BLaER1 treated with 17β-estradiol and CSF1 and Interleukin-3, amounts not matched to agents 10 nM and 100 nM (cell line): ENCODE data around the gene TUBB4A.
A peak's percentile ranks its signal among the peaks of the same experiment; 100 is the strongest.
"Not testable (repeated sequence)": the region's sequence is repeated elsewhere in the genome, so short reads cannot be mapped to it uniquely, and the experiment has no call there.

Experiments used
- H3K27ac ChIP-seq, 11 experiments: shearing (Covaris generic); formaldehyde crosslinking; 2 replicates each; pipeline ENCODE4 v1.8.1; 2022
- H3K27me3 ChIP-seq, 11 experiments: shearing (Covaris generic); formaldehyde crosslinking; 2 replicates each; pipeline ENCODE4 v1.8.1; 2022
- H3K36me3 ChIP-seq, 11 experiments: shearing (Covaris generic); formaldehyde crosslinking; 2 replicates each; pipeline ENCODE4 v1.8.1; 2022
- H3K4me1 ChIP-seq, 10 experiments: shearing (Covaris generic); formaldehyde crosslinking; 2 replicates each; pipeline ENCODE4 v1.8.1; 2022
- H3K4me2 ChIP-seq, 11 experiments: shearing (Covaris generic); formaldehyde crosslinking; 2 replicates each; pipeline ENCODE4 v1.8.1; 2022
- H3K4me3 ChIP-seq, 10 experiments: shearing (Covaris generic); formaldehyde crosslinking; 2 replicates each; pipeline ENCODE4 v1.8.1; 2022
- H3K9ac ChIP-seq, 11 experiments: shearing (Covaris generic); formaldehyde crosslinking; 2 replicates each; pipeline ENCODE4 v1.8.1; 2022
- H3K9me3 ChIP-seq, 11 experiments: shearing (Covaris generic); formaldehyde crosslinking; replicated peaks in 1 of 11; 2 replicates each; pipeline ENCODE4 v1.8.1; 2022
- H4K20me1 ChIP-seq, 11 experiments: shearing (Covaris generic); formaldehyde crosslinking; 2 replicates each; pipeline ENCODE4 v1.8.1; 2022
- Cebpa-rat ChIP-seq, 11 experiments: shearing (Covaris generic); IDR thresholded peaks; 2 replicates each; pipeline ENCODE4 v1.8.1; 2022

TUBB4A gene

GRCh38 chr19:6501740-6502648 is at the start of gene TUBB4A:
Gene TUBB4A (minus strand): TSS chr19:6502309. CDS start chr19:6502212, 97 bp downstream.
- Histone ChIP-seq H3K27me3 (no peaks in the 10 kb centered on the region), H3K4me2 (peak within 1 kb of the TSS; percentile 90 to 99 (median 96)), H3K4me1 (peaks cover 35 to 61% (median 52%) of the 10 kb centered on the region in 10 experiments), H3K4me3 (peak within 1 kb of the TSS; percentile 76 to 89 (median 83)), H3K27ac (peak within 1 kb of the TSS; percentile 36 to 76 (median 70); a peak in 21 of 22 replicates), H3K9me3 (no peaks in the 10 kb centered on the region), H3K9ac (peak within 1 kb of the TSS; percentile 71 to 85 (median 80)), H3K36me3 (peaks cover 0 to 12% (median 0%) of the 10 kb centered on the region in 11 experiments; a peak in 6 of 22 replicates), H4K20me1 (peaks cover 0 to 7% (median 0%) of the 10 kb centered on the region in 11 experiments; a peak in 2 of 22 replicates)
- TF ChIP-seq Cebpa-rat (IDR thresholded peaks at IDR 0.05), result no peak

GRCh38 chr19:6551091-6551490 is 49.0 kb upstream of the TUBB4A start:
- H3K9ac ChIP-seq, result no peak overlapping the region; a peak in 1 of 22 replicates

GRCh38 chr19:6550679-6551078 is 48.6 kb upstream of the TUBB4A start:
- H3K36me3 ChIP-seq, result not testable (repeated sequence)
- peak in 2 of 11 experiments; percentile 24 to 61; a peak in 3 of 22 replicates for TF ChIP-seq Cebpa-rat (IDR thresholded peaks at IDR 0.05)
- 0 out of 22 replicates have a peak overlapping the region, but pooled peaks of 1 of the 11 experiments have one; percentile 81 for H3K4me2 ChIP-seq

More at GRCh38 chr19:6551091-6551490, 49.0 kb upstream of the TUBB4A start:
- H3K4me3 ChIP-seq, result no peak overlapping the region
- H3K27ac ChIP-seq, result peak overlapping the region in 3 of 11 experiments; percentile 19 to 57 (median 45); a peak in 2 of 22 replicates
- TF ChIP-seq Cebpa-rat (IDR thresholded peaks at IDR 0.05), result no peak
- H3K27me3 ChIP-seq, result no peaks in the 10 kb centered on the region
- no peaks in the 10 kb centered on the region for H4K20me1 ChIP-seq
- peaks cover 12 to 35% (median 32%) of the 10 kb centered on the region in 11 experiments for H3K9me3 ChIP-seq
- H3K4me2 ChIP-seq, result peak overlapping the region in 9 of 11 experiments; percentile 54 to 84 (median 70); a peak in 11 of 22 replicates
- peaks cover 13 to 42% (median 27%) of the 10 kb centered on the region in 10 experiments for H3K4me1 ChIP-seq
- 0 out of 22 replicates have a peak, but pooled peaks cover 0 to 6% (median 0%) of the 10 kb centered on the region in 11 experiments for H3K36me3 ChIP-seq

GRCh38 chr19:6543866-6544347 is 41.8 kb upstream of the TUBB4A start:
- Histone ChIP-seq H3K9me3 (peaks cover 0 to 29% (median 22%) of the 10 kb centered on the region in 11 experiments; a peak in 18 of 22 replicates), H3K9ac (no peak overlapping the region), H3K36me3 (0 out of 22 replicates have a peak, but pooled peaks cover 0 to 5% (median 0%) of the 10 kb centered on the region in 11 experiments), H3K27ac (no peak overlapping the region), H4K20me1 (no peaks in the 10 kb centered on the region), H3K4me2 (no peak overlapping the region), H3K27me3 (no peaks in the 10 kb centered on the region), H3K4me1 (peaks cover under 1 to 8% (median 5%) of the 10 kb centered on the region in 10 experiments), H3K4me3 (no peak overlapping the region)
- TF ChIP-seq Cebpa-rat (IDR thresholded peaks at IDR 0.05), result no peak

More at GRCh38 chr19:6550679-6551078, 48.6 kb upstream of the TUBB4A start:
- H3K27ac ChIP-seq, H3K27me3 ChIP-seq, H4K20me1 ChIP-seq, H3K4me3 ChIP-seq, H3K9ac ChIP-seq: not testable (repeated sequence)
- Histone ChIP-seq H3K9me3 (peaks cover 12 to 39% (median 35%) of the 10 kb centered on the region in 11 experiments), H3K4me1 (peaks cover 13 to 37% (median 23%) of the 10 kb centered on the region in 10 experiments)

GRCh38 chr19:6540918-6541689 is 39.0 kb upstream of the TUBB4A start:
- Histone ChIP-seq H4K20me1 (no peaks in the 10 kb centered on the region; a peak in 1 of 22 replicates), H3K4me1 (peaks cover 27 to 36% (median 30%) of the 10 kb centered on the region in 10 experiments), H3K27ac (no peak overlapping the region), H3K4me2 (no peak overlapping the region), H3K27me3 (no peaks in the 10 kb centered on the region), H3K9ac (no peak overlapping the region), H3K36me3 (peaks cover 0 to 11% (median 6%) of the 10 kb centered on the region in 11 experiments; a peak in 10 of 22 replicates), H3K9me3 (peaks cover 0 to 22% (median 10%) of the 10 kb centered on the region in 11 experiments; a peak in 17 of 22 replicates), H3K4me3 (no peak overlapping the region)
- no peak for TF ChIP-seq Cebpa-rat (IDR thresholded peaks at IDR 0.05)

GRCh38 chr19:6539514-6539913 is 37.4 kb upstream of the TUBB4A start:
- Histone ChIP-seq H3K4me1 (peaks cover 34 to 50% (median 43%) of the 10 kb centered on the region in 10 experiments), H3K4me3 (no peak overlapping the region), H3K27ac (0 out of 22 replicates have a peak overlapping the region, but pooled peaks of 1 of the 11 experiments have one; percentile 74), H3K9ac (no peak overlapping the region), H3K36me3 (peaks cover 13 to 25% (median 20%) of the 10 kb centered on the region in 11 experiments), H4K20me1 (peaks cover 0 to 15% (median 5%) of the 10 kb centered on the region in 11 experiments; a peak in 11 of 22 replicates), H3K27me3 (no peaks in the 10 kb centered on the region), H3K4me2 (peak overlapping the region in 4 of 11 experiments; percentile 54 to 73 (median 64); a peak in 5 of 22 replicates), H3K9me3 (peaks cover 0 to 14% (median 8%) of the 10 kb centered on the region in 11 experiments; a peak in 12 of 22 replicates)
- TF ChIP-seq Cebpa-rat (IDR thresholded peaks at IDR 0.05), result no peak

GRCh38 chr19:6535558-6536137 is 33.5 kb upstream of the TUBB4A start:
- no peak for TF ChIP-seq Cebpa-rat (IDR thresholded peaks at IDR 0.05)
- H3K36me3 ChIP-seq, result peaks cover 14 to 27% (median 21%) of the 10 kb centered on the region in 11 experiments
- H3K4me3 ChIP-seq, result 0 out of 20 replicates have a peak overlapping the region, but pooled peaks of 1 of the 10 experiments have one; percentile 9
- H4K20me1 ChIP-seq, result peaks cover 5 to 43% (median 17%) of the 10 kb centered on the region in 11 experiments; a peak in 16 of 22 replicates
- peaks cover 0 to 14% (median 8%) of the 10 kb centered on the region in 11 experiments; a peak in 12 of 22 replicates for H3K9me3 ChIP-seq
- H3K9ac ChIP-seq, result peak overlapping the region in 2 of 11 experiments; percentile 1 to 42; a peak in 3 of 22 replicates
- H3K27ac ChIP-seq, result peak overlapping the region in 10 of 11 experiments; percentile 0 to 89 (median 81); a peak in 17 of 22 replicates
- H3K4me1 ChIP-seq, result peaks cover 45 to 72% (median 59%) of the 10 kb centered on the region in 10 experiments
- no peaks in the 10 kb centered on the region for H3K27me3 ChIP-seq
- peak overlapping the region; percentile 18 to 91 (median 65); a peak in 21 of 22 replicates for H3K4me2 ChIP-seq
